HepG2 (cell line): ENCODE data around the gene SHC3. TPM values are rescaled to one million over a fixed set of nuclear protein-coding genes. Genes with fewer than 3 reads are reported as not detected.

ENCODE experiments used
- ATAC-seq: fragments of 200-7000 bp; cut with Tn5 transposase; 3 replicates; pipeline ENCODE4 v1.9.1; 2020; ENCODE audit warnings: mild to moderate bottlenecking, moderate library complexity
- BruUV-seq: library from RNA; stranded (reverse); fragments of 400-500 nt; replicated peaks from 2 replicates; lab custom pipeline; 2021; lab: Mats Ljungman, UMichigan
- CTCF ChIA-PET: fragments of 300-600 bp; formaldehyde crosslinking; extraction: SDS; loops from one replicate; lab custom pipeline; 2021; ENCODE audit warnings: low total read pairs, inconsistent platforms, low intra/inter-chr PET ratio; lab: Yijun Ruan, JAX
- POLR2A ChIA-PET: fragments of 350-600 bp; sonication (Branson Sonifier 250); formaldehyde crosslinking; loops from one replicate; lab custom pipeline; 2020; ENCODE audit warnings: antibody characterized with exemption, inconsistent platforms; lab: Yijun Ruan, JAX
- DNase-seq: peaks from one replicate; pipeline ENCODE4 v3.0.0-alpha.2; 2015; ENCODE audit warnings: low spot score
- FAIRE-seq: peaks from 3 replicates; lab custom pipeline; 2011; peaks lifted over from hg19 to GRCh38; lab: Jason Lieb, UNC
- H2AFZ ChIP-seq: one replicate; pipeline ENCODE4 v1.6.1; 2011; ENCODE audit warnings: low read length, inconsistent platforms
- H3K27ac ChIP-seq: fragments of 300-600 bp; 3 replicates; pipeline ENCODE4 v1.8.0; 2011; ENCODE audit warnings: mixed run types, mild to moderate bottlenecking, mixed read lengths, low read length, inconsistent platforms; ENCODE audit not compliant: insufficient read depth; ENCODE audit errors: extremely low read length
- H3K27me3 ChIP-seq, 2 experiments: fragments of 200-600 bp in 1 of 2; 2 replicates in 1 of 2; 3 replicates in 1 of 2; pipeline versions ENCODE4 v1.6.0 to v1.8.0; 2011; ENCODE audit warnings: low read length in 2 of 2, mild to moderate bottlenecking in 2 of 2, moderate library complexity in 2 of 2, inconsistent platforms in 1 of 2; ENCODE audit not compliant: insufficient read depth in 2 of 2, control insufficient read depth in 1 of 2
- H3K36me3 ChIP-seq, 2 experiments: fragments of 200-600 bp in 1 of 2; replicated peaks in 1 of 2; 2 replicates in 1 of 2; 3 replicates in 1 of 2; pipeline versions ENCODE4 v1.5.1 to v1.8.0; 2011; ENCODE audit warnings: low read length in 2 of 2, inconsistent platforms in 1 of 2; ENCODE audit not compliant: insufficient read depth in 2 of 2, control insufficient read depth in 1 of 2
- H3K4me1 ChIP-seq: 2 replicates; pipeline ENCODE4 v1.5.1; 2012; ENCODE audit warnings: low read length, inconsistent platforms; ENCODE audit not compliant: insufficient read depth
- H3K4me2 ChIP-seq: 2 replicates; pipeline ENCODE4 v1.6.0; 2011; ENCODE audit warnings: low read depth, low read length, inconsistent platforms
- H3K4me3 ChIP-seq, 3 experiments: fragments of 200-600 bp in 1 of 3; sonication (generic), shearing (Covaris generic) in 1 of 3; replicated peaks in 1 of 3; 2 replicates each; pipeline ENCODE4 v1.5.1; 2011 to 2016; ENCODE audit warnings: low read length in 3 of 3, inconsistent platforms in 2 of 3, low read depth in 2 of 3, mild to moderate bottlenecking in 2 of 3, control low read depth in 1 of 3, mixed read lengths in 1 of 3; ENCODE audit not compliant: insufficient read depth in 1 of 3
- H3K79me2 ChIP-seq: one replicate; pipeline ENCODE4 v1.6.1; 2011; ENCODE audit warnings: low read length, inconsistent platforms; ENCODE audit not compliant: insufficient read depth
- H3K9ac ChIP-seq: 2 replicates; pipeline ENCODE4 v1.6.0; 2011; ENCODE audit warnings: mild to moderate bottlenecking, low read depth, low read length, inconsistent platforms; ENCODE audit not compliant: insufficient read depth
- H3K9me3 ChIP-seq: 2 replicates; pipeline ENCODE4 v1.5.1; 2012; ENCODE audit warnings: mild to moderate bottlenecking, low read length
- H4K20me1 ChIP-seq: 2 replicates; pipeline ENCODE4 v1.6.0; 2011; ENCODE audit warnings: inconsistent platforms, mild to moderate bottlenecking, low read length, moderate library complexity; ENCODE audit not compliant: insufficient read depth
- FOXA1 ChIP-seq, 2 experiments: fragments of 450-650 bp in 1 of 2; sonication (generic) in 1 of 2; formaldehyde crosslinking in 1 of 2; IDR thresholded peaks; 2 replicates each; pipeline versions ENCODE4 v1.4.0 to v1.6.1; 2016 to 2020; ENCODE audit warnings: missing genetic modification reagents in 1 of 2
- MNT ChIP-seq: fragments of 450-650 bp; IDR thresholded peaks from 2 replicates; pipeline ENCODE4 v1.6.1; 2016
- NBN ChIP-seq: fragments of 450-650 bp; conservative IDR thresholded peaks from 2 replicates; pipeline ENCODE4 v1.6.1; 2017
- SAP130 ChIP-seq: IDR thresholded peaks from 2 replicates; pipeline ENCODE4 v1.6.1; 2016; ENCODE audit warnings: low read depth
- TBX3 ChIP-seq: fragments of 450-650 bp; IDR thresholded peaks from 2 replicates; pipeline ENCODE4 v1.6.1; 2017; ENCODE audit warnings: antibody characterized with exemption, mild to moderate bottlenecking, inconsistent platforms, borderline replicate concordance
- ZNF121 ChIP-seq: sonication (generic); formaldehyde crosslinking; IDR thresholded peaks from 2 replicates; pipeline ENCODE4 v1.5.0; 2020; ENCODE audit warnings: mild to moderate bottlenecking, missing genetic modification reagents
- ZNF24 ChIP-seq: fragments of 450-650 bp; IDR thresholded peaks from 2 replicates; pipeline ENCODE4 v1.6.1; 2017; ENCODE audit warnings: antibody characterized with exemption, mild to moderate bottlenecking
- ZNF607 ChIP-seq: sonication (generic); formaldehyde crosslinking; IDR thresholded peaks from 2 replicates; pipeline ENCODE4 v1.5.1; 2020; ENCODE audit warnings: missing genetic modification reagents, mild to moderate bottlenecking, borderline replicate concordance
- WGBS: methylation state at CpG from one replicate; pipeline ENCODE4 v1.1.6; 2017; ENCODE audit warnings: low lambda C conversion rate; 5-methylcytosine and 5-hydroxymethylcytosine counted together
- in situ Hi-C: cut with HindIII; loops from 2 replicates; pipeline ENCODE4 v1.10.0; 2017; ENCODE audit warnings: low pct_unique_long_range_greater_than_20kb; ENCODE audit not compliant: extremely low pct_ligation_motif_present
- intact Hi-C: fragments of 100-400 bp; cut with micrococcal nuclease; formaldehyde crosslinking; loops from one replicate; pipeline ENCODE4 v1.10.0; 2022; ENCODE audit not compliant: unreplicated experiment
- polyA plus RNA-seq, 8 experiments: library from polyadenylated mRNA; depleted of rRNA in 3 of 8; stranded (reverse) in 7 of 8; unstranded in 1 of 8; fragments of >200 nt; fragmentation: Illumina TruSeq in 4 of 8; extraction: Trizol in 4 of 8; gene quantifications; 2 replicates each; pipeline versions ENCODE4 v1.2.1 to v1.2.3, GENCODE V29; 2011 to 2016; ENCODE audit warnings: low read depth in 4 of 8, missing spikeins in 1 of 8, mixed read lengths in 1 of 8; ENCODE audit not compliant: insufficient read depth in 1 of 8
- total RNA-seq, 5 experiments: library from RNA; depleted of rRNA; stranded (reverse); fragments of >200 nt; fragmentation: Illumina TruSeq; extraction: Trizol; gene quantifications; 2 replicates each; pipeline ENCODE4 v1.2.3, GENCODE V29; 2016; ENCODE audit warnings: low read depth in 1 of 5
- TF ChIP-seq, protein P1 (sequence below): sonication (generic); formaldehyde crosslinking; IDR thresholded peaks from 2 replicates; pipeline ENCODE4 v1.5.0; 2020; ENCODE audit warnings: mild to moderate bottlenecking, missing genetic modification reagents

The SHC3 gene
- total and polyA plus RNA-seq, 2 of the 13 experiments (the other 11 are each of a cell fraction or from before 2014, with no cell fraction given): 0.09 to 0.89 TPM

DNA sequence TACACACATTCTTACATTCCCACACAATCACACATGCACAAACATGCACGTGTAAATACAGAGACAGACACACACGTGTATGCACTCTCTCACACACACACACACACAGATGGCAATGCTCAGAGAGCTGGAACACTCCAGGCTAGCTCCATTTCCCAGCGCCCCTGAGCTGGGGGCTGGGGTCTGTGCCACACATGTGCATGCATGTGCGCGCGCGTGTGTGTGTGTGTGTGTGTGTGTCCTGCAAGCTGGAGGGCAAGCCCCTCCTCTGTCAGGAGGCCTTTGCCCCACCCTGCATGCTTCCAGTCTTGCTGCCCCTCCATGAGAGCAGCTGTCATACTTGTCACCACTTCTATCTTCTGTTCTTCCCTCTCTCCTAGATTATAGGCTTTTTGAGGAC lies 204.0 kb downstream of the SHC3 start:
- ATAC-seq (no peak), FAIRE-seq (no peak), DNase-seq (no peak)
- CTCF ChIA-PET: no interaction called here
- intact Hi-C loops: no loop called here
- Histone ChIP-seq H3K9me3 (no peaks in the 10 kb centered on the region), H3K4me1 (no peaks in the 10 kb centered on the region), H4K20me1 (no peaks in the 10 kb centered on the region), H3K9ac (no peak overlapping the region), H3K36me3 (no peaks in the 10 kb centered on the region), H3K4me3 (no peak overlapping the region), H3K79me2 (no peaks in the 10 kb centered on the region), H3K4me2 (no peak overlapping the region), H2AFZ (no peak overlapping the region), H3K27me3 (peaks cover 0 to 14% of the 10 kb centered on the region in 2 experiments; a peak in 2 of 5 replicates), H3K27ac (no peak overlapping the region)
- 36% methylated on average over 4 of the region's 7 CpGs for WGBS
- in situ Hi-C loops: no loop called here
- no TSS peak for BruUV-seq
- POLR2A ChIA-PET: no interaction called here
- TF ChIP-seq MNT: peak; percentile 63
- TF ChIP-seq TBX3: no peak

DNA sequence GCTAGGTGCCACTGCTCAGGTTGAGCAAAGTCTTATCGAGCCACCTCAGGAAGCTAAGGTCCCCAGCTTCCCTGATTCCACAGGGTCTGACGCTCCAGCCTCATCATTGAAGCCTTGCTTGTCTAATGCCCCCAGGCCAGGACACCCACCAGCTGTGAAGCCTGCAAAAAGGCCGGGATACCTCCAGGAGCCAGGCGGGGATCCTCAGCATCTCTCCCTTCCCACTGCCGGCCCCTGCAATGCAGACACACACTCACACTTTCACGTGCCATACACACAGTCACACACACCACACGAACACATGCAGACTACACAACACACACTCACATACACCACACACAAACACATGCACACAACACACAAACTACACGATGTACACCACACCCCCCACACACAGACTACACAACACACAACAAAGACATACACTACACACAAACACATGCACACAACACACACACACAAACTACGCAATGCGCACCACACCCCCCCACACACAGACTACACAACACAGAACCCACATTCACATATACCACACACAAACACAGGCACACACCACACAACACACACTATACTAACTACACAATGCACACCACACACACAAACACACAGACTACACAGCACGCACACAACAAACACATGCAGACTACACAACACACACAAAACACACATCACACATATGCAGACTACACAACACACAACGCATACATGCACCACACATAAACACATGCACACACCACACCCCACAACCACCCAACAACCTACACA lies 205.2 kb downstream of the SHC3 start:
- BruUV-seq: no TSS peak
- in situ Hi-C loops (no loop called here), intact Hi-C loops (no loop called here)
- no peak overlapping the region for H2AFZ ChIP-seq
- H3K4me2 ChIP-seq: no peak overlapping the region
- no peaks in the 10 kb centered on the region for H3K79me2 ChIP-seq
- peaks cover 0 to 14% of the 10 kb centered on the region in 2 experiments; a peak in 1 of 5 replicates for H3K27me3 ChIP-seq
- FAIRE-seq (peak; percentile 30), ATAC-seq (peak; percentile 35; the same call in 2 of the 3 replicates), DNase-seq (no peak)
- H3K27ac ChIP-seq: no peak overlapping the region
- no peaks in the 10 kb centered on the region for H3K9me3 ChIP-seq
- CTCF ChIA-PET: no interaction called here
- no peaks in the 10 kb centered on the region for H3K36me3 ChIP-seq
- POLR2A ChIA-PET: no interaction called here
- H3K9ac ChIP-seq: no peak overlapping the region
- WGBS: 84% methylated on average over 9 of the region's 12 CpGs
- no peak overlapping the region for H3K4me3 ChIP-seq
- no peaks in the 10 kb centered on the region for H4K20me1 ChIP-seq
- no peaks in the 10 kb centered on the region for H3K4me1 ChIP-seq
- TF ChIP-seq FOXA1 (IDR thresholded peaks at IDR 0.05): 0 out of 2 replicates have a peak, but pooled peaks have one; percentile 15
- no peak for TF ChIP-seq FOXA1 (CRISPR knock-in tag; IDR thresholded peaks at IDR 0.05)
- no peak for TF ChIP-seq SAP130 (CRISPR knock-in tag)
- no peak for TF ChIP-seq ZNF24
- TF ChIP-seq, protein P1, sequence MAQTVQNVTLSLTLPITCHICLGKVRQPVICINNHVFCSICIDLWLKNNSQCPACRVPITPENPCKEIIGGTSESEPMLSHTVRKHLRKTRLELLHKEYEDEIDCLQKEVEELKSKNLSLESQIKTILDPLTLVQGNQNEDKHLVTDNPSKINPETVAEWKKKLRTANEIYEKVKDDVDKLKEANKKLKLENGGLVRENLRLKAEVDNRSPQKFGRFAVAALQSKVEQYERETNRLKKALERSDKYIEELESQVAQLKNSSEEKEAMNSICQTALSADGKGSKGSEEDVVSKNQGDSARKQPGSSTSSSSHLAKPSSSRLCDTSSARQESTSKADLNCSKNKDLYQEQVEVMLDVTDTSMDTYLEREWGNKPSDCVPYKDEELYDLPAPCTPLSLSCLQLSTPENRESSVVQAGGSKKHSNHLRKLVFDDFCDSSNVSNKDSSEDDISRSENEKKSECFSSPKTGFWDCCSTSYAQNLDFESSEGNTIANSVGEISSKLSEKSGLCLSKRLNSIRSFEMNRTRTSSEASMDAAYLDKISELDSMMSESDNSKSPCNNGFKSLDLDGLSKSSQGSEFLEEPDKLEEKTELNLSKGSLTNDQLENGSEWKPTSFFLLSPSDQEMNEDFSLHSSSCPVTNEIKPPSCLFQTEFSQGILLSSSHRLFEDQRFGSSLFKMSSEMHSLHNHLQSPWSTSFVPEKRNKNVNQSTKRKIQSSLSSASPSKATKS (CRISPR knock-in tag): no peak
- TF ChIP-seq ZNF607 (CRISPR knock-in tag): no peak
- 0 out of 2 replicates have a peak, but pooled peaks have one; percentile 31 for TF ChIP-seq NBN
- no peak for TF ChIP-seq ZNF121
